HepG2 (cell line): Measurements from ENCODE around the gene TMEM184B. TPM values are rescaled to one million over a fixed set of nuclear protein-coding genes. Genes with fewer than 3 reads are reported as not detected.
A peak's percentile ranks its signal among the peaks of the same experiment; 100 is the strongest.

Experiments used
- ATF7-NPFF ChIP-seq: sonication (generic); formaldehyde crosslinking; IDR thresholded peaks from 2 replicates; pipeline ENCODE4 v1.8.1; 2023; ENCODE audit warnings: mild to moderate bottlenecking, low read depth, missing genetic modification reagents, moderate library complexity
- CBX1 ChIP-seq: IDR thresholded peaks from one replicate; pipeline ENCODE4 v1.6.1; 2016; ENCODE audit warnings: antibody characterized with exemption, low read depth
- FOXP1 ChIP-seq, 2 experiments: fragments of 450-650 bp in 1 of 2; IDR thresholded peaks; 2 replicates each; pipeline ENCODE4 v1.6.1; 2017 to 2018; ENCODE audit warnings: antibody characterized with exemption in 1 of 2
- IKZF5 ChIP-seq: IDR thresholded peaks from 2 replicates; pipeline ENCODE4 v1.6.1; 2018; ENCODE audit warnings: missing genetic modification reagents, mild to moderate bottlenecking, missing compliant biosample characterization
- KLF16 ChIP-seq, 2 experiments: sonication (generic) in 1 of 2; formaldehyde crosslinking in 1 of 2; IDR thresholded peaks; 2 replicates each; pipeline versions ENCODE4 v1.6.1 to v1.8.0; 2016 to 2023; ENCODE audit warnings: missing genetic modification reagents in 2 of 2, missing compliant biosample characterization in 1 of 2
- MAFF ChIP-seq: IDR thresholded peaks from 2 replicates; pipeline ENCODE4 v1.6.1; 2011; ENCODE audit warnings: low read depth, low read length, improper control_type of control experiment
- MXI1 ChIP-seq: IDR thresholded peaks from 3 replicates; pipeline ENCODE4 v1.6.1; 2012; ENCODE audit warnings: low read depth, low read length, inconsistent platforms, borderline replicate concordance
- NR2F6 ChIP-seq, 2 experiments: IDR thresholded peaks; 2 replicates each; pipeline ENCODE4 v1.6.1; 2016; ENCODE audit warnings: antibody characterized with exemption in 1 of 2, mild to moderate bottlenecking in 1 of 2
- PPARG ChIP-seq: conservative IDR thresholded peaks from 2 replicates; pipeline ENCODE4 v1.6.1; 2016; ENCODE audit warnings: missing biosample characterization, missing genetic modification reagents
- RBFOX2 ChIP-seq: fragments of 200-400 bp; formaldehyde crosslinking; IDR thresholded peaks from 2 replicates; pipeline ENCODE4 v1.6.1; 2017; ENCODE audit warnings: low read depth, mild to moderate bottlenecking, low read length
- SIX1 ChIP-seq: sonication (generic); formaldehyde crosslinking; IDR thresholded peaks from 2 replicates; pipeline ENCODE4 v1.4.0; 2020; ENCODE audit warnings: missing genetic modification reagents, borderline replicate concordance
- ZNF138 ChIP-seq: sonication (generic); formaldehyde crosslinking; IDR thresholded peaks from 2 replicates; pipeline ENCODE4 v1.5.0; 2020; ENCODE audit warnings: mild to moderate bottlenecking, low read depth, missing genetic modification reagents
- ZNF639 ChIP-seq: conservative IDR thresholded peaks from 2 replicates; pipeline ENCODE4 v1.6.1; 2018; ENCODE audit warnings: missing genetic modification reagents
- ZNF83 ChIP-seq: sonication (generic); formaldehyde crosslinking; IDR thresholded peaks from 2 replicates; pipeline ENCODE4 v1.4.0; 2020; ENCODE audit warnings: missing genetic modification reagents, mild to moderate bottlenecking, borderline replicate concordance
- ZSCAN21 ChIP-seq: sonication (generic); formaldehyde crosslinking; IDR thresholded peaks from 2 replicates; pipeline ENCODE4 v1.8.0; 2022; ENCODE audit warnings: mild to moderate bottlenecking, missing genetic modification reagents, moderate library complexity, borderline replicate concordance
- polyA plus RNA-seq, 8 experiments: library from polyadenylated mRNA; depleted of rRNA in 3 of 8; stranded (reverse) in 7 of 8; unstranded in 1 of 8; fragments of >200 nt; fragmentation: Illumina TruSeq in 4 of 8; extraction: Trizol in 4 of 8; gene quantifications; 2 replicates each; pipeline versions ENCODE4 v1.2.1 to v1.2.3, GENCODE V29; 2011 to 2016; ENCODE audit warnings: low read depth in 4 of 8, missing spikeins in 1 of 8, mixed read lengths in 1 of 8; ENCODE audit not compliant: insufficient read depth in 1 of 8
- total RNA-seq, 5 experiments: library from RNA; depleted of rRNA; stranded (reverse); fragments of >200 nt; fragmentation: Illumina TruSeq; extraction: Trizol; gene quantifications; 2 replicates each; pipeline ENCODE4 v1.2.3, GENCODE V29; 2016; ENCODE audit warnings: low read depth in 1 of 5
- TF ChIP-seq, protein P1 (sequence below): sonication (generic); formaldehyde crosslinking; IDR thresholded peaks from 2 replicates; pipeline ENCODE4 v1.4.0; 2020; ENCODE audit warnings: low read depth, missing genetic modification reagents
- TF ChIP-seq, protein P2 (sequence below): sonication (generic); formaldehyde crosslinking; IDR thresholded peaks from 2 replicates; pipeline ENCODE4 v1.4.0; 2020; ENCODE audit warnings: missing genetic modification reagents, mild to moderate bottlenecking, borderline replicate concordance

Gene TMEM184B
- total and polyA plus RNA-seq, 2 of the 13 experiments (the other 11 are each of a cell fraction or from before 2014, with no cell fraction given), result 15.9 to 16.0 TPM

DNA sequence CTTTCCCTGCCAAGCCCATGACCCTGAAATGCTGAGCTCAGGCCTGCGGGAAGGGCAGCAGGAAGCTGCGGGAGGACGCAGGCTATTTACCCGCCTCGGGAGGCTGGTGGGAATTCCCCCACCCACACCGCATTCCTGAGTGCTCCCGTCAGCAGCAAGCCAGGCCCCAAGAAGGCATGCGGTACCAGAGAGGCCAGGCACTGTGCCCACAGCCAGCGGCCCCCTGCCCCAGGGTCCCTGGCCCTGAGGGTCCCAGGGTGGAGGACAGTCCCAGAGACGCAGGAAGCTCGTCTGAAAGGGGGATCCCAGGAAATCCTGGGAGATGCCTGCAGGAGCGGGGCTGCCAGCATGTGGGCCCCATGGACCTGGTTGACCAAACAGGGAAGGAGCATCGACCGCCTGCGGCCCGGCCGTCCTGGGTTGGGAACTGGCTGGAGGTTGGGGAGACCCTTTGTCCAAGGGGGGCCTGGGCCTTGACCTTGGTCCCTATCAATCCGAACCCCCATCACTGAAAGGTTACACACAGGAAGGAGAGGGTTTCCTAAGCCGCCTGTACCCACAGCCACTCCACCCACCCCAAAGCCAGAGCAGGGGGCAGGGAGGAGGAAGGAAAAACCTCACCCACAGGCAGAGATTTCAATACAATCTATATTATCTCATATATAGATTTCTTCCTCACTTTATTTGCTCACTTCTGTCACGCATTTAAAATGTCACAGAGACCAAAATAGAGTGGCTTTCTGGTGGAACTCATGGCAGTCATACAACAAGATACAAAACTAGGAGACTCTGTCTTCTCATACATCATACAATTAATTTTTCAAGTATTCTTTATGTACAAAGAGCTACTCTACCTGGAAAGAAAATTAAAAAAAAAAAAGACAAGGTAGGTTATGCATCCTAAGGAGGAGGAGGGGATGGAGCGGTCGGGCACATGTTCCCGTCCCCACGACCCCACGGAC is 53.9 kb downstream of the TMEM184B start (continued):
- peak in 1 of 2 experiments; percentile 65; a peak in 1 of 4 replicates for TF ChIP-seq KLF16 (CRISPR knock-in tag; IDR thresholded peaks at IDR 0.05)
- peak; percentile 46; the same call in 1 of the 3 replicates for TF ChIP-seq MXI1
- TF ChIP-seq ZNF83 (CRISPR knock-in tag), result peak; percentile 85; the same call in 1 of the 2 replicates
- TF ChIP-seq FOXP1 (IDR thresholded peaks at IDR 0.05), result no peak
- peak; percentile 54; the same call in 1 of the 2 replicates for TF ChIP-seq FOXP1 (CRISPR knock-in tag; IDR thresholded peaks at IDR 0.05)
- peak; percentile 56; the same call in 1 of the 2 replicates for TF ChIP-seq RBFOX2
- no peak for TF ChIP-seq ZNF138
- TF ChIP-seq ATF7-NPFF (CRISPR knock-in tag), result 0 out of 2 replicates have a peak, but pooled peaks have one; percentile 53
- no peak for TF ChIP-seq NR2F6 (IDR thresholded peaks at IDR 0.05)
- peak; percentile 53 for TF ChIP-seq NR2F6 (CRISPR knock-in tag; IDR thresholded peaks at IDR 0.05)
- TF ChIP-seq CBX1, result peak; percentile 48
- peak; percentile 49; the same call in 1 of the 2 replicates for TF ChIP-seq IKZF5 (CRISPR knock-in tag)
- TF ChIP-seq ZSCAN21 (CRISPR knock-in tag), result peak; percentile 45; the same call in 1 of the 2 replicates
- TF ChIP-seq SIX1 (CRISPR knock-in tag), result no peak
- TF ChIP-seq, protein P1, sequence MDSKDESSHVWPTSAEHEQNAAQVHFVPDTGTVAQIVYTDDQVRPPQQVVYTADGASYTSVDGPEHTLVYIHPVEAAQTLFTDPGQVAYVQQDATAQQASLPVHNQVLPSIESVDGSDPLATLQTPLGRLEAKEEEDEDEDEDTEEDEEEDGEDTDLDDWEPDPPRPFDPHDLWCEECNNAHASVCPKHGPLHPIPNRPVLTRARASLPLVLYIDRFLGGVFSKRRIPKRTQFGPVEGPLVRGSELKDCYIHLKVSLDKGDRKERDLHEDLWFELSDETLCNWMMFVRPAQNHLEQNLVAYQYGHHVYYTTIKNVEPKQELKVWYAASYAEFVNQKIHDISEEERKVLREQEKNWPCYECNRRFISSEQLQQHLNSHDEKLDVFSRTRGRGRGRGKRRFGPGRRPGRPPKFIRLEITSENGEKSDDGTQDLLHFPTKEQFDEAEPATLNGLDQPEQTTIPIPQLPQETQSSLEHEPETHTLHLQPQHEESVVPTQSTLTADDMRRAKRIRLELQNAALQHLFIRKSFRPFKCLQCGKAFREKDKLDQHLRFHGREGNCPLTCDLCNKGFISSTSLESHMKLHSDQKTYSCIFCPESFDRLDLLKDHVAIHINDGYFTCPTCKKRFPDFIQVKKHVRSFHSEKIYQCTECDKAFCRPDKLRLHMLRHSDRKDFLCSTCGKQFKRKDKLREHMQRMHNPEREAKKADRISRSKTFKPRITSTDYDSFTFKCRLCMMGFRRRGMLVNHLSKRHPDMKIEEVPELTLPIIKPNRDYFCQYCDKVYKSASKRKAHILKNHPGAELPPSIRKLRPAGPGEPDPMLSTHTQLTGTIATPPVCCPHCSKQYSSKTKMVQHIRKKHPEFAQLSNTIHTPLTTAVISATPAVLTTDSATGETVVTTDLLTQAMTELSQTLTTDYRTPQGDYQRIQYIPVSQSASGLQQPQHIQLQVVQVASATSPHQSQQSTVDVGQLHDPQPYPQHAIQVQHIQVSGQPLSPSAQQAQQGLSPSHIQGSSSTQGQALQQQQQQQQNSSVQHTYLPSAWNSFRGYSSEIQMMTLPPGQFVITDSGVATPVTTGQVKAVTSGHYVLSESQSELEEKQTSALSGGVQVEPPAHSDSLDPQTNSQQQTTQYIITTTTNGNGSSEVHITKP, result peak; percentile 56; the same call in 1 of the 2 replicates
- TF ChIP-seq, protein P2, sequence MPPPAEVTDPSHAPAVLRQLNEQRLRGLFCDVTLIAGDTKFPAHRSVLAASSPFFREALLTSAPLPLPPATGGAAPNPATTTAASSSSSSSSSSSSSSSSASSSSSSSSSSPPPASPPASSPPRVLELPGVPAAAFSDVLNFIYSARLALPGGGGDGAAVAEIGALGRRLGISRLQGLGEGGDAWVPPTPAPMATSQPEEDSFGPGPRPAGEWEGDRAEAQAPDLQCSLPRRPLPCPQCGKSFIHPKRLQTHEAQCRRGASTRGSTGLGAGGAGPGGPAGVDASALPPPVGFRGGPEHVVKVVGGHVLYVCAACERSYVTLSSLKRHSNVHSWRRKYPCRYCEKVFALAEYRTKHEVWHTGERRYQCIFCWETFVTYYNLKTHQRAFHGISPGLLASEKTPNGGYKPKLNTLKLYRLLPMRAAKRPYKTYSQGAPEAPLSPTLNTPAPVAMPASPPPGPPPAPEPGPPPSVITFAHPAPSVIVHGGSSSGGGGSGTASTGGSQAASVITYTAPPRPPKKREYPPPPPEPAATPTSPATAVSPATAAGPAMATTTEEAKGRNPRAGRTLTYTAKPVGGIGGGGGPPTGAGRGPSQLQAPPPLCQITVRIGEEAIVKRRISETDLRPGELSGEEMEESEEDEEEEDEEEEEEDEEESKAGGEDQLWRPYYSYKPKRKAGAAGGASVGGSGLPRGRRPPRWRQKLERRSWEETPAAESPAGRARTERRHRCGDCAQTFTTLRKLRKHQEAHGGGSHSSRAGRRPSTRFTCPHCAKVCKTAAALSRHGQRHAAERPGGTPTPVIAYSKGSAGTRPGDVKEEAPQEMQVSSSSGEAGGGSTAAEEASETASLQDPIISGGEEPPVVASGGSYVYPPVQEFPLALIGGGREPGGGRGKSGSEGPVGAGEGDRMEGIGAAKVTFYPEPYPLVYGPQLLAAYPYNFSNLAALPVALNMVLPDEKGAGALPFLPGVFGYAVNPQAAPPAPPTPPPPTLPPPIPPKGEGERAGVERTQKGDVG (CRISPR knock-in tag), result peak; percentile 77; the same call in 1 of the 2 replicates
- TF ChIP-seq ZNF639 (CRISPR knock-in tag), result no peak
- no peak for TF ChIP-seq PPARG (CRISPR knock-in tag)
- TF ChIP-seq MAFF, result peak; percentile 83
